MCF 10A (cell line): Measurements from ENCODE around the gene ZNF888. TPM values are rescaled to one million over a fixed set of nuclear protein-coding genes. Genes with fewer than 3 reads are reported as not detected.
A peak's percentile ranks its signal among the peaks of the same experiment; 100 is the strongest.
"Not testable (repeated sequence)": the region's sequence is repeated elsewhere in the genome, so short reads cannot be mapped to it uniquely, and the experiment has no call there.

ENCODE experiments used
- BruUV-seq: library from RNA; stranded (reverse); fragments of 400-500 nt; replicated peaks from 2 replicates; lab custom pipeline; 2021; lab: Mats Ljungman, UMichigan
- CTCF ChIA-PET: fragments of 300-600 bp; sonication (Branson Sonifier 250); formaldehyde crosslinking; extraction: SDS; loops from one replicate; lab custom pipeline; 2021; ENCODE audit warnings: antibody characterized with exemption, inconsistent platforms; lab: Yijun Ruan, JAX
- POLR2A ChIA-PET: fragments of 300-600, 350-650 bp; sonication (Branson Sonifier 250); formaldehyde crosslinking; extraction: SDS; loops from one replicate; lab custom pipeline; 2020; ENCODE audit warnings: antibody characterized with exemption, inconsistent platforms; lab: Yijun Ruan, JAX
- DNase-seq: peaks from one replicate; pipeline ENCODE4 v3.0.0-alpha.2; 2018; ENCODE audit not compliant: unreplicated experiment
- H3K27ac Mint-ChIP-seq: one replicate; pipeline ENCODE4 v1.8.0; 2022; ENCODE audit warnings: mild to moderate bottlenecking, low read depth, mixed read lengths; ENCODE audit not compliant: unreplicated experiment
- H3K27me3 Mint-ChIP-seq: one replicate; pipeline ENCODE4 v1.8.0; 2022; ENCODE audit warnings: mixed read lengths; ENCODE audit not compliant: insufficient read depth, unreplicated experiment
- H3K36me3 Mint-ChIP-seq: one replicate; pipeline ENCODE4 v1.8.0; 2022; ENCODE audit warnings: mild to moderate bottlenecking, moderate library complexity, mixed read lengths; ENCODE audit not compliant: insufficient read depth, unreplicated experiment
- H3K4me1 Mint-ChIP-seq: one replicate; pipeline ENCODE4 v1.8.0; 2022; ENCODE audit warnings: mixed read lengths; ENCODE audit not compliant: insufficient read depth, unreplicated experiment
- H3K4me3 Mint-ChIP-seq: one replicate; pipeline ENCODE4 v1.8.0; 2022; ENCODE audit warnings: mild to moderate bottlenecking, moderate library complexity, mixed read lengths; ENCODE audit not compliant: unreplicated experiment
- H3K9me3 Mint-ChIP-seq: one replicate; pipeline ENCODE4 v1.8.0; 2022; ENCODE audit warnings: mixed read lengths; ENCODE audit not compliant: unreplicated experiment
- CTCF ChIP-seq: fragments of 200-600 bp; IDR thresholded peaks from one replicate; pipeline ENCODE4 v1.8.0; 2022; ENCODE audit warnings: antibody characterized with exemption, mild to moderate bottlenecking; ENCODE audit not compliant: unreplicated experiment
- intact Hi-C: fragments of 100-400 bp; cut with micrococcal nuclease; formaldehyde crosslinking; loops from 2 replicates; pipeline ENCODE4 v1.14.1; 2022
- total RNA-seq: library from RNA; stranded (reverse); gene quantifications from 2 replicates; pipeline ENCODE4 v1.2.3, GENCODE V29; 2022

The ZNF888 gene
- total RNA-seq, 1 experiment from 2014 or later: 7.0 TPM

DNA sequence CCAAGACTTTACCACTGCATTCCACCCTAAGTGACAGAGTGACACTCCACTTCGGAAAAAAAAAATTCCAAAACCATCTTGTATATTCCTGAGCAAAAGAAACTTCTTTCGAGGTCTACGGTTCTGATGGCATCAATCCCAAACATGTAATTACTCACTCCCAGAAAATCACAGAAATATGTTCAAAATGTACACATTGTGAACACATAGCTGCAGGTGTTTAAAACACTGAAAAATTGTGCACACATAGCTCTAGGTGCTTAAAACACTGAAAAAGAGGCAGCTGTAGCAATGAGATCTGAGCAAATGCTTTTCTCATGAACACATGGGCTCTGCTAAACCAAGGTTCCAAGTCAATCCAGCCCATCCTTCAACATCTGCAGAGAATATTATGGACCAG, 51.8 kb downstream of the ZNF888 start:
- CTCF ChIA-PET: interaction anchor here (0.6 kb wide), 1 partner anchor 13 kb away, joined by 3 read pairs; no protein-coding TSS in a partner anchor
- H3K27ac Mint-ChIP-seq: no peak overlapping the region
- peaks cover 26% of the 10 kb centered on the region for H3K9me3 Mint-ChIP-seq

DNA sequence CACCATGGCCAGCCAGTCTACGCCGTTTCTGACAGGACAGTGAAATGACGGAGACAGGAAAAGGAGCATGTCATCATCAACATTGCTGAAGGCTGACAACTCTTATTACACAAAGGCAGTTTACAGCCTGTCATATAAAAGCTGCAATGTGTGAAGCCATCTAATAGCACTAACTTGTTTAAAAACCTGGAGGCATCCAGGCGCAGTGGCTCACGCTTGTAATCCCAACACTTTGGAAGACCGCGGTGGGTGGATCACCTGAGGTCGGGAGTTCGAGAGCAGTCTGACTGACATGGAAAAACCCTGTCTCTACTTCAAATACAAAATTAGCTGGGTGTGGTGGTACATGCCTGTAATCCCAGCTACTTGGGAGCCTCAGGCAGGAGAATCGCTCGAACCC, 55.2 kb downstream of the ZNF888 start:
- intact Hi-C loops, H3K9me3 Mint-ChIP-seq: not testable (repeated sequence)
- CTCF ChIA-PET: interaction anchor here (0.5 kb wide), 1 partner anchor 14 kb away, joined by 3 read pairs; no protein-coding TSS in a partner anchor

More for the DNA sequence above, 51.8 kb downstream of the ZNF888 start:
- intact Hi-C loops: no loop called here
- no peak for TF ChIP-seq CTCF
- no peak overlapping the region for H3K4me3 Mint-ChIP-seq
- no TSS peak for BruUV-seq
- no peaks in the 10 kb centered on the region for H3K4me1 Mint-ChIP-seq
- no peaks in the 10 kb centered on the region for H3K27me3 Mint-ChIP-seq
- DNase-seq: no peak
- POLR2A ChIA-PET: no interaction called here
- H3K36me3 Mint-ChIP-seq: no peaks in the 10 kb centered on the region

DNA sequence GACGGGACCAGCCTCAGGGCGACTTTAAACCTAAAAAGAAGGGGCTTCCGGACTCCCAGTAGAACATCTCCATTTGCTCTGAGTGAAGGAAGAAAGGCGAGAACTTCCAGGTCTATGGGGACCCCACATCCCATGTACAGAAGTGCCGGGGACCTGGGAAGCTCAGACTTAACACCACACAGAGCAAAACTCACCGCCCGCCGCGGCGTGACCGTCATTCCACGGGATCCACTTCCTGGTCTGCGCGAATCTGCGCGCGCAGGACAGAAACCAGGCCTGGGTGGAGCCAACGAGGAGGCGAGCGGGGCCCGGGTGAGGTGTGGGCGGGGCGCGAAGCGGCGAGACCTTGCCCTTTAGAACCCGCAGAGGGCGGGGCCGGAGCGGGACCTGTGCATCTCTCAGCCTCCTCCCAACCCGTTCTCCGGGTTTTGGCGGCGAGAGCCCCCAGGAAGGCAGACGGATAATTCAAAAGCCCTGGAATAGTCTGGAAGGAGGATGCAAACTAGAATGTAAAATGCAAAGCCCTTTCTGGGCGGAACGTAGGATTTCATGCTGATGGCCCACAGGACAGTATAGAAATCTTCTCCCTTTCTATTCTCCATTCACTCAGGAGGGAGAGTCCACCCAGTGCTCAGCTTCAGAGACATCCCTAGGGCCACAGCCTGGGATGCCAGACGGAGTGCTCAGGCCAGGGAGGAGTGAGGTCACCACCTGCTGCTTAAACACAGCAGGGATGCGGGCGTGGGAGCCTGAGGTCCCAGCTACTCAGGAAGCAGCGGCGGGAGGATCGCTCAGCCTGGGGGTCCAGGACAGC, 65.6 kb downstream of the ZNF888 start, which contains the start of gene ZNF468:
TSS of gene ZNF468 (minus strand) at position 242 of the 814 bp plus-strand sequence. CDS start 3,347 bp downstream, outside the sequence.
- peak; percentile 56 for DNase-seq
- H3K4me1 Mint-ChIP-seq, CTCF ChIA-PET, BruUV-seq, H3K27me3 Mint-ChIP-seq: not testable (repeated sequence)
- Mint-ChIP-seq H3K4me3 (peak within 1 kb of the TSS; percentile 83), H3K9me3 (peaks cover 17% of the 10 kb centered on the region), H3K27ac (peak within 1 kb of the TSS; percentile 89), H3K36me3 (peaks cover 20% of the 10 kb centered on the region)
- POLR2A ChIA-PET: interaction anchor here (0.6 to 1.4 kb wide), 3 partner anchors 36 to 244 kb away, joined by 3 to 4 read pairs (median 3); partner anchors contain the start of genes ZNF28 and ZNF816
- intact Hi-C loops: loop anchor here (5.0 kb wide), 1 partner anchor 35 kb away; the partner anchor contains the start of gene ZNF28

More for the DNA sequence above, 55.2 kb downstream of the ZNF888 start:
- H3K4me3 Mint-ChIP-seq, DNase-seq, H3K36me3 Mint-ChIP-seq, H3K27me3 Mint-ChIP-seq, H3K27ac Mint-ChIP-seq, BruUV-seq, H3K4me1 Mint-ChIP-seq: not testable (repeated sequence)
- POLR2A ChIA-PET: interaction anchor here (0.6 to 0.7 kb wide), 2 partner anchors 205 to 494 kb away, joined by 3 to 4 read pairs; no protein-coding TSS in a partner anchor

GRCh38 chr19:52856540-52857377, 66.5 kb downstream of the ZNF888 start:
- DNase-seq, H3K27me3 Mint-ChIP-seq, H3K4me1 Mint-ChIP-seq, CTCF ChIA-PET, H3K9me3 Mint-ChIP-seq: not testable (repeated sequence)
- Mint-ChIP-seq H3K27ac (peak overlapping the region; percentile 89), H3K36me3 (peaks cover 28% of the 10 kb centered on the region), H3K4me3 (peak overlapping the region; percentile 83)
- POLR2A ChIA-PET: interaction anchor here (1.1 to 1.4 kb wide), 2 partner anchors 36 to 67 kb away, joined by 3 read pairs; partner anchors contain the start of gene ZNF28
- intact Hi-C loops: loop anchor here (5.0 kb wide), 1 partner anchor 34 kb away; the partner anchor contains the start of gene ZNF28
- TSS peak; percentile 60 for BruUV-seq

Other genes starting within 250 kb of the ZNF888 start
- gene ZNF611, start 188.4 kb downstream of the ZNF888 start, total RNA-seq: 12.6 and 23.1 TPM in 2 replicates
- 7.9 and 9.8 TPM in 2 replicates for gene ZNF600, start 136.6 kb downstream of the ZNF888 start, total RNA-seq
- 13.2 and 15.6 TPM in 2 replicates for gene ZNF28, start 101.8 kb downstream of the ZNF888 start, total RNA-seq
- gene ZNF468, start 65.8 kb downstream of the ZNF888 start, total RNA-seq: 9.6 and 18.7 TPM in 2 replicates
- 4.9 and 5.4 TPM in 2 replicates for gene ZNF320, start 25.8 kb downstream of the ZNF888 start, total RNA-seq
- 5.4 and 5.5 TPM in 2 replicates for gene ZNF816, start 39.5 kb upstream of the ZNF888 start, total RNA-seq
- gene ERVV-1, start 90.5 kb upstream of the ZNF888 start, total RNA-seq: not detected in 2 replicates
- not detected in 2 replicates for gene ERVV-2, start 121.3 kb upstream of the ZNF888 start, total RNA-seq
- 16.5 and 20.3 TPM in 2 replicates for gene ZNF160, start 180.0 kb upstream of the ZNF888 start, total RNA-seq
- not detected in 2 replicates for gene ZNF415, start 209.5 kb upstream of the ZNF888 start, total RNA-seq
- gene ZNF347, start 235.6 kb upstream of the ZNF888 start, total RNA-seq: not detected in 2 replicates